Fibroblast of mammary gland (primary cell): ENCODE results near the gene CDKN2D.
"Not testable (repeated sequence)": the region's sequence is repeated elsewhere in the genome, so short reads cannot be mapped to it uniquely, and the experiment has no call there.

Experiments used
- DNase-seq: peaks from one replicate; pipeline ENCODE4 v3.0.0-alpha.2; 2010; ENCODE audit warnings: low read depth
- H3K4me3 ChIP-seq: 2 replicates; pipeline ENCODE4 v1.5.1; 2011; ENCODE audit warnings: low read depth, mild to moderate bottlenecking, low read length, moderate library complexity; ENCODE audit not compliant: control insufficient read depth
- CTCF ChIP-seq: conservative IDR thresholded peaks from 2 replicates; pipeline ENCODE4 v1.5.1; 2011; ENCODE audit warnings: low read depth, low read length, inconsistent platforms; ENCODE audit not compliant: control insufficient read depth, insufficient read depth

The CDKN2D gene

GRCh38 chr19:10551698-10552301, 17.0 kb downstream of the CDKN2D start:
- H3K4me3 ChIP-seq: no peak overlapping the region
- DNase-seq: peak; percentile 53
- peak; percentile 37 for TF ChIP-seq CTCF

GRCh38 chr19:10551006-10551405, 17.8 kb downstream of the CDKN2D start:
- not testable (repeated sequence) for H3K4me3 ChIP-seq, DNase-seq

- no peak for TF ChIP-seq CTCF
- no peak overlapping the region for H3K4me3 ChIP-seq
- no peak for DNase-seq
Observed at GRCh38 chr19:10550336-10550735, 18.4 kb downstream of the CDKN2D start.

GRCh38 chr19:10549733-10550132, 19.0 kb downstream of the CDKN2D start:
- no peak overlapping the region for H3K4me3 ChIP-seq
- no peak for DNase-seq
- no peak for TF ChIP-seq CTCF

- H3K4me3 ChIP-seq: no peak overlapping the region
- no peak for TF ChIP-seq CTCF
- no peak for DNase-seq
Observed at GRCh38 chr19:10548746-10549276, 20.0 kb downstream of the CDKN2D start.

GRCh38 chr19:10546817-10547216, 22.0 kb downstream of the CDKN2D start:
- H3K4me3 ChIP-seq: no peak overlapping the region
- DNase-seq: no peak
- TF ChIP-seq CTCF: no peak

GRCh38 chr19:10544753-10545251, 24.0 kb downstream of the CDKN2D start:
- H3K4me3 ChIP-seq: peak overlapping the region; percentile 74
- TF ChIP-seq CTCF: no peak
- no peak for DNase-seq
